Superior temporal gyrus (tissue), 1 donor: ENCODE results near the gene GTF2IRD1.
A peak's percentile ranks its signal among the peaks of the same experiment; 100 is the strongest.
"Not testable (repeated sequence)": the region's sequence is repeated elsewhere in the genome, so short reads cannot be mapped to it uniquely, and the experiment has no call there.

Experiments
- DNase-seq: peaks from one replicate; pipeline ENCODE4 v3.0.0-alpha.2; 2016; ENCODE audit errors: extremely low spot score

Gene GTF2IRD1

GRCh38 chr7:74453322-74454011, at the start of gene GTF2IRD1:
Gene GTF2IRD1, plus strand, starts transcription at chr7:74453906. Its CDS starts 54,175 bp downstream, at chr7:74508081.
- peak; percentile 53 for DNase-seq

GRCh38 chr7:74404388-74404700, 49.4 kb upstream of the GTF2IRD1 start:
- no peak for DNase-seq

GRCh38 chr7:74404741-74405140, 49.0 kb upstream of the GTF2IRD1 start:
- no peak for DNase-seq

GRCh38 chr7:74405191-74405898, 48.4 kb upstream of the GTF2IRD1 start:
- no peak for DNase-seq

- DNase-seq: no peak
Observed at GRCh38 chr7:74405899-74406512, 47.7 kb upstream of the GTF2IRD1 start.

GRCh38 chr7:74407958-74408357, 45.7 kb upstream of the GTF2IRD1 start:
- DNase-seq: no peak

- no peak for DNase-seq
Observed at GRCh38 chr7:74409571-74409970, 44.1 kb upstream of the GTF2IRD1 start.

- DNase-seq: no peak
Observed at GRCh38 chr7:74410772-74411171, 42.9 kb upstream of the GTF2IRD1 start.

GRCh38 chr7:74411571-74411970, 42.1 kb upstream of the GTF2IRD1 start:
- not testable (repeated sequence) for DNase-seq

- DNase-seq: no peak
Observed at GRCh38 chr7:74412056-74412455, 41.6 kb upstream of the GTF2IRD1 start.

GRCh38 chr7:74412603-74413002, 41.1 kb upstream of the GTF2IRD1 start:
- DNase-seq: no peak

GRCh38 chr7:74414595-74415333, 38.9 kb upstream of the GTF2IRD1 start:
- DNase-seq: not testable (repeated sequence)

- peak; percentile 84 for DNase-seq
Observed at GRCh38 chr7:74417419-74417971, 36.2 kb upstream of the GTF2IRD1 start.

GRCh38 chr7:74418076-74418475, 35.6 kb upstream of the GTF2IRD1 start:
- DNase-seq: no peak

GRCh38 chr7:74418538-74418937, 35.2 kb upstream of the GTF2IRD1 start:
- DNase-seq: no peak

GRCh38 chr7:74419232-74419631, 34.5 kb upstream of the GTF2IRD1 start:
- not testable (repeated sequence) for DNase-seq

- DNase-seq: no peak
Observed at GRCh38 chr7:74420006-74420405, 33.7 kb upstream of the GTF2IRD1 start.

GRCh38 chr7:74424291-74424880, 29.3 kb upstream of the GTF2IRD1 start:
- no peak for DNase-seq

- DNase-seq: no peak
Observed at GRCh38 chr7:74428023-74428422, 25.7 kb upstream of the GTF2IRD1 start.

- DNase-seq: no peak
Observed at GRCh38 chr7:74429153-74429747, 24.5 kb upstream of the GTF2IRD1 start.

GRCh38 chr7:74430409-74430808, 23.3 kb upstream of the GTF2IRD1 start:
- not testable (repeated sequence) for DNase-seq
